Femur (tissue), 1 donor: ENCODE results near the gene RPL27A.
A peak's percentile ranks its signal among the peaks of the same experiment; 100 is the strongest.

Experiments
- DNase-seq: peaks from one replicate; pipeline ENCODE4 v3.0.0-alpha.2; 2017

Gene RPL27A

DNA sequence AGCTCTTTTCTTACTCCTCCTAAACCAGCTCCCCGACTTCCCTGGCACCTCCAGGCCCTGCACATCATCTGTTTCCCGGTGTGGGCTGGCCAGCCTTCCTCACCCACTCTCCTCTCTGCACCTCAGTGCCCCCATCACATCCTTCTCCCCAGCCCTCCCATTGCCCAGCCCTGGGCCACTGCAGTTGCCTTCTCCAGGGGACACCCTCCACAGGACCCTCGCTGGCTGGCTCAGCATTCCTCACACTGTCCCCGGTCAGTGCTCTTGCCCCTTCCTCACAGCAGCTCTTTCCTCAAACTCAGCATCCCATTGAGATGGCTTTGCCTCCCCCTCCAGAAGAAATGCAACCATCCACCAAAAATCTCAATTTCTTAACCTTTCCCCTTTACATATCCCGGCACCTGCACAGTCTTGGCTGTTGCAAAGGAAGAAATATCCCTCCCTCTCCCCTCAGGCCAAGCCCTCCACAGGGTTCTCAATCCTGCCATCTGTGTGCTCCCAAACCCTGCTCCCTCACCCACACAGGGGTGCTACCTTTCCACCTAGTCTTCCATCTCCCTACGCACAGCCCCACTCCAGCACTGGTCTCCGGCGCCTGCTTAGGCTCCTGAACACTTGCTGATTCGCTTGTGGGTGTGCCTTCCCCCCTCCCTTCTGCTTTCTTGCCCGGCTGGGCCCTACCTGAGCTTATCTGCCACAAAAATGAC, 19.5 kb downstream of the RPL27A start:
- no peak for DNase-seq

- no peak for DNase-seq
Measured at GRCh38 chr11:8702598-8702915, 20.0 kb downstream of the RPL27A start.

- no peak for DNase-seq
Measured at GRCh38 chr11:8704136-8704535, 21.5 kb downstream of the RPL27A start.

GRCh38 chr11:8705146-8705545, 22.6 kb downstream of the RPL27A start:
- no peak for DNase-seq

DNA sequence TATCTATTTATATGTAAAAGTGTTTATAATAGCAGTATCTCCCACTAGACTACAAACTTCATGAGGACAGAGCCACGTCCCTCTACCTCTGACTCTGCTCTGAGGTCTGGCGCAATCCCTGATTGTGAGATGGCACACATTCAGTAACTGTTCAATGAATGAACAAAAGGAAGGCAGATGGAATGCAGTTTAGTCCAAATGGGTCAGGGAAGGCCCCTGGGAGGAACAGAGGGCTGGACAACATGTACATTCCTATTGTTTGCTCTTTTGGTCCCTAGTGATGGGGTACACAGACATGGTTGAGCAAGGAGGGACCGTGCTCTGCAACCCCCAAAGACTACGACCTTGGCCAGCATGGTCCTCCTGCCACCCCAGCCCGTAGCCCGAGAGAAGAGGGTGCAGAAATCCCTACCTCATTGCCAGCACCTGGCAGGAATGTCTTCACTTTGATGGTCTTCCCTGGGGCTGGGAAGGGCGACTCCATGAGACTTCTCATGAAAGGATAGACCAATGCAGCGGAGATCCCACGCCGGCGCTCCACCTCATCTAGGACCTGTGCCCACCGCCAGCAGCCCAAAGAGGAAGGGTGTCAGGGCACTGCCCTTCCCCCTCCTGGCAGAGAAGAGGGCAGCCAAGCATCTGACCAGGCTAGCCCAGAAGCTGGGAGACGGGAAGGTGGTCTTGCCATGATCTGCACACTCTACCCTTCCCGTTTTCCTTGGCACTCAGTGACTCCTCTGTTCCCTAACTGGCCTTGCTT, 24.3 kb downstream of the RPL27A start:
- DNase-seq = no peak

DNA sequence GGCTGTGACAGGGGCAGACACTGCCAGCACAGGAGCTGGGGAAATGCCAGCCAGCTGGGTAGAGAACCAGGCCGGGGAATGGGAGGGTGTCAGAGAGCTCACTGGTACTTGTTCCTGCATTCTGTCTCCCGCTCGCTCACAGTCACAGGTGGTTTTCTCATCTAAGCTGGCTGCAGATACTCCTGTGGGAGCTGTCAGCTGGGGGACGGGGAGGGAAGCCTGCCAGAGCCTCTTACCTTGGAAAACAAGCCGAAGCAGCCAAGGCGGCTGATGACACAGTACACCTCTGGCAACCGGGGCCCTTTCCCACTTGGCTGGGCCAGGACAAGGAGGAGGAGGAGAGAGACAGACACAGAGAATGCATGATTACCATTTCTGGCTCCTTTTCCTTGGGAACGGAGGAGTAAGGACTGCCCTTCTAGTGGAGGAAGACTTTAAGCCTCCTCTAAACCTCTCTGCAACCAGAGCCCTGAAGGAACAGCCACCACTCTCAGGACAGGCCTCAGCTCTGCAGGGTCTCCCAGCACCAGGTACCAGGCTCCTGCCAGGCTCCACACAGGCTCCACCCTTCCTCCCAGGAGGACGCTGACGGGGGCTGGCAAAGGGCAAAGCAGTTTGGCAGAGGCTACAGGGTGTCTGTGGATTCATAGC, 25.1 kb downstream of the RPL27A start:
- DNase-seq = peak; percentile 90

DNA sequence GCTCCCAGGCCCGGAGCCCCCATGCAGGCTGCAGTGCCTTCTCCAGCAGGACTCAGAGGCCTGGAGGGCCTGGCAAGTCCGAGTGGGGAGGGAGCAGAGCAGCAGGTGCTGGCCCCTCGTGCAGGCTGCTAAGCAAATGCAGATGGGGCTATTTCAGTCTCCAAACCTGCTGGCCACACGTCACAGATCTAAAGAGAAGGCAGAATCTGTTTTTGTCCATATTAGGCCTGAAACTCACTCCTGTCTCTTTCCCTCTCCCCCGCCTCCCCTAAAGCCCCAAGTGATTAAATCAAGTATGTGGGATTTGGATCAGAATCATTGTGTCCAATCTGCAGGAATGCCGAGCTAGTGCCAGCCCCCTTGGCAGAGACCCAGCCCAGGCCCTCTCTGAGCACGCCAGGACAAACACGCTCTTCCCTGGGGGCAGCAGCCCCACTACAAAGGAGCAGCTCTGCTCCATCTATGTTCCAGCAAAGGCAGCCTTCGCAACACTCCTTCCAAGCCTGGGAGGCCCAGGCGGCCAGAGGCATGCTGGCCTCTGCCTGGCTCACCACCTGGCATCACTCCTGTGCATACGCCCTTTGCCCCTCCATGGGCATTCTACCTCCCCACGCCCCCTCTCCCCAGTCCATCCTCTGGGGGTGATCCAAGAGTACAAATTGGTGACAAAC, 26.5 kb downstream of the RPL27A start:
- peak; percentile 94 for DNase-seq

DNA sequence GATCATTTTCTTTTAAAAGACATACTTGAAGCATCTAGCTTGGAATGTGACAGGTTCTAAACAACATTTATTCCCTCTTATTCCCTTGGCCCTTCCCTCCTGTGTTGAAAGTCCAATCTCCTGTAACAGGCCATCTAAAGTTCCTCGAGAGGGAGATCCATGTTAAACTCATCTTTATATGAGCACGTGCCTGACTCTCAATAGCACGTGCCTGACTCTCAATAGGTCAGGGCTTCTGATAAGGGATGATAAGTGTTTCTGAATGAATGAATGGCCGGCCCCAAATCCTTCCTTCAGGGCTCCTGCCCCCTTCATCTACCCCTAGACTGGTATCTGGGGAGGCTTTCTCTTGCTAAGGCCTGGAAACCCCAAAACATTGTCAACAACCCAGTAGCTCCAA, 27.2 kb downstream of the RPL27A start:
- no peak for DNase-seq

- DNase-seq = no peak
Measured at GRCh38 chr11:8711895-8712442, 29.4 kb downstream of the RPL27A start.

DNA sequence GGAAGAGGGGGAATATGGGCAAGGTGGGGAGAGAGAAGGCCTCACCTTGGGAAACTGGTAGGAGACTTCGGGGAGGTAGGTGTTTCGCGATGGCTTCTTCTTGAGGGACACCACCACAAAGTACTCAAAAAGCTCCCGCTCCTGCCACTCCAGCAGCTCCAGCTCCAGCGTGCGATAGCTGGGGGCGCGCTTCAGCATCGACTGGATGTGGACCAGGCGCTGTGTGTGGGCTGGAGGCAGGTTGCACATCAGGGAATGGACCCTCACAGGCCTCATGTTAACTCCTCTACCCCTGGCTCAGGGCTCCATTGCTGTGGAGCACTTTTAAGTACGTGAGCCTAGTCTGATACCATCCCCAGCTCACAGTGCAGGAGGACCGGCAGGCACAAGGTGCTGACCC, 29.9 kb downstream of the RPL27A start:
- DNase-seq = no peak

DNA sequence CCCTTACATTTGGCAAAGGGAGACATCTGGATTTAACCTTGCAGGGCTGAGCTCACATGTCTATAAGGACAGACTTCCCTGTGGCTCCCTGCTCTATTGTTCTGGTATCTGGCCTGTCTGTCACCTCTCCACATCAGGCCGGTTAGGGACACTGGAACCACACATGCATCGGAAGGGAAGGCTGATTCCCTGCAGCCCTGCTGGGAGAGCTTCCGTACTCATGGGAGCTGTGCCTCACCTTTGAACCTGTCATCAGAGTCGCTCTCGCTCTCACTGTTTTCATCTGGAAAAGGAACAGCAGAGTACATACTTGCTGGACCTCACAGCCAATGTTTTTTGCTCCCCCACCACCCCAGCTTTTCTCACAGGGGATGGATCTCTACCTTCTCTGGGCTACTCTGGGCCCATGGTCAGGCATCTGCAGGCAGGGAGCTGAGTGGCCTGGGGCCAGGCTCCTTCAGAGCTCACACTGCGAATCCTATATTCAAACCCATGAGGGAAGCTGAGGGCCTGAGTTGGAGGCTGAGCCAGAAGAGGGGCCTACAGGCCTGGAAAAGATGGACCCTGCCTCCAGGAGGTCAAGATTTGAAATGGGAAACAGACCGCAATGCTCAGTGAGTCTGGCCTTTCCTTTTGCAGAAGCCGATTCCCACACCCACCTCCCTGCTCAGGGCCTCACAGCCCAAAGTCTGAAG, 31.3 kb downstream of the RPL27A start:
- DNase-seq = no peak

GRCh38 chr11:8714622-8715225, 32.1 kb downstream of the RPL27A start:
- no peak for DNase-seq

GRCh38 chr11:8715501-8715900, 32.9 kb downstream of the RPL27A start:
- DNase-seq = no peak

DNA sequence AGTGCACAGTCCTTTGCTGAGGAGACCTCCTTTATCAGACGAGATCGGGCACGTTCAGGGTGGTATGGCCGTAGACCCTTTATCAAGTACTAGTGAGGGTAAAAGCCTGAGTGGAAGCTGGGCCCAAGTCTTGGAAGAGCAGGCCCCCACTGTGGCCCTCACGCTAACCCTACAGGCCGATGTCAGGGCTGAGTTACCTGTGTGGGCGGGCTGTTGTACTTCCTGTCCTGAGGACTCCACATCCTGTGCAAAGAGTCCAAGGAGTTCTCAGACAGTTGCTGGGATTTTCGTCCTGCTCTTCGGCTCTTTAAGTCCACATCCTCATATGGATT, 34.9 kb downstream of the RPL27A start:
- no peak for DNase-seq

GRCh38 chr11:8717876-8718753, 35.5 kb downstream of the RPL27A start:
- DNase-seq = peak; percentile 67

DNA sequence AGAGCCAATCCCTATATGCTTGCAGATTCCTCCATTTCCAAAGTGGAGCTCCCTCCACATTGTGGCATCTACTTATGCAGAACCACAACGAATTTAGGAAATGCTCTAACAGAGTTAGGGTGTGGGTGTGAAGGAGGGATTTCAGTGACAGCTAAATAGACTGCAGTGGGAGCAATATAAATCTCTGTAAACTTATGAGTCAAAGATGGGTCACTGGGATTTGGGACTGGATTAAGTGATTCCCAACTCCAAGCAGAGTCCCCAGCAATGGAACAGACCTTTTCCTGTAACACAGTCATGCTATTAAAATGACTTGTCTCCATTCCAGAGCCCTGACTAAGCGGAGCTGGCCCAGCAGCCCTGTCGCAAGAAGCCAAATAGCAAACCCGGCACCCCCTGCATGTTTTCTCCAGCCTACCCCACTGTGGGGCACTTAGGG, 36.6 kb downstream of the RPL27A start:
- peak; percentile 74 for DNase-seq

DNA sequence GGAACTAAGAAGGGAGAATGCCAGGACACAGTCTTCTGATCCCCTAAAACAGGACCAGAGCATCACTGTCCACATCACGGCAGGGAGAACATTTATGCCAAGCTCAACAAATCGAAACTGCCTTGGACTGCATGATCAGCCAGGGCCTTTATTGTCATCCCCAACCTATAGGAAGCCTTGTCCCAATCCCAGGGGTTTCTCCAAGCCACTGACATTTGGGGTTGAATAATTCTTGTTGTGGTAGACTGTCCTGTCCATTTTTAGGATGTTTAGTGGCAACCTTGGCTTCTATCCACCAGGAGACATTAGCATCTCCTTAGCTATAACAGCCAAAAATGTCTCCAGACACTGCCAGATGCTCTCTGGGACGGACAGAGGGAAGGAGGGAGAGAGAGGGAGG, 37.1 kb downstream of the RPL27A start:
- no peak for DNase-seq

DNA sequence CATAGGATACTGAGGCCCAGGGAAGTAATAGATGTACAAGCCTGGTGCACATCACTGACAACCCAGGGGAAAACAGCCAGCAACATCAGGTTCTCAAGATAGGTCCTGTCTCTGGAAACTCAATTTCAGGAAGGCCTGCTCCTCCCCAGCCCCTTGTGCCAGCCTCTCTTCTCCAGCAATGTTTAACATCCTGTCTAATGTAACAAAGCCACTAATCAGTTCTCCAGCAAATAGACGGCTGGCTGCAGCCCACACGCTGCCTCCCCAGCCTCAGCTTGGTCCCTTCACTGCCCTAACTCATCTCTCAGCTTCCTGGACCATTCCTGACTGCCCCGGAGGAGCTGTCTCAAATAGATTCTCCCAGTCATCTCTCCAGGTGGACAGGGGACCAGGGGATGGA, 37.8 kb downstream of the RPL27A start:
- DNase-seq = no peak

DNA sequence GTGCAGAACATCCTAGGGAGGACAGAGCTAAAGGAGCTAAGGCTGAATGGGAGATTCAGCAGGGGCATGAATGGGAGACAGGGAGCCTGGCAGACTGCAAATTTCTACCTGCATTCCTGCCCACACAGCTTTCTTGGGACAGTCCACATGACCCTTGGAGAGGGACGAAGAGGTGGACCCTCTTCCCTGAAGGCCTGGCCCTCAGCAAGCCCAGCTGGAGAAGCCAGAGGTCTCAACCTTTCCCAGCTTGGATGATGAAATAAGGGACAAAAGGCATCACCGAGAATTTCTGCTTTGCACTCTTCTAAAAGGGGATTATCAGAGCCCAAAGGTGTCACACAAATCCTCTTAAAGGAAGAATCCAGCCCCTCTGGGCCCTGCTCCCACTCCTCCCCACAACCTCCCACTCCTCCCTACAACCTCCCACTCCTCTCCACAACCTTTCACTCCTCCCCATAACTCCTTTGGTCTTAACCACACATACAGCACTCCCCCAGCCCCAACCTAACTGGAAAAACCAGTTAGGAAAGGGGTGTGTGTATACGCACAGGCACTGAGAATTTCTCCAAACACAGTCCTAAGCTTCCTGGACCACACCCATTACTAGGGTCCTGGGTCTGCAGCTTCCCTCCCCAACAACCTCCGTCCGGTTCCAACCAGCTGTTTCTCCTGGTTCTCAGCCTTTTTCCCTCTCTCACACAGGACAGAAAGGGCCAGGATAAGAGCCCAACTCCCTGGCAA, 38.4 kb downstream of the RPL27A start:
- DNase-seq = peak; percentile 68
